T-helper 2 cell treated with Interferon-gamma antibody and Interleukin-4, amounts not matched to agents 100 ng/mL and 5 ng/mL, for 36 hours (primary cell): ENCODE results near the gene SCP2. TPM values are rescaled to one million over a fixed set of nuclear protein-coding genes. Genes with fewer than 3 reads are reported as not detected.

ENCODE experiments used
- intact Hi-C: fragments of 100-400 bp; cut with micrococcal nuclease; formaldehyde crosslinking; loops from one replicate; pipeline ENCODE4 v1.15.1; 2023
- total RNA-seq: library from RNA; stranded (reverse); gene quantifications from 2 replicates; pipeline ENCODE4 v1.2.3, GENCODE V29; 2022

SCP2 gene
- total RNA-seq, 1 donor from 2014 or later, result 82.5 TPM

DNA sequence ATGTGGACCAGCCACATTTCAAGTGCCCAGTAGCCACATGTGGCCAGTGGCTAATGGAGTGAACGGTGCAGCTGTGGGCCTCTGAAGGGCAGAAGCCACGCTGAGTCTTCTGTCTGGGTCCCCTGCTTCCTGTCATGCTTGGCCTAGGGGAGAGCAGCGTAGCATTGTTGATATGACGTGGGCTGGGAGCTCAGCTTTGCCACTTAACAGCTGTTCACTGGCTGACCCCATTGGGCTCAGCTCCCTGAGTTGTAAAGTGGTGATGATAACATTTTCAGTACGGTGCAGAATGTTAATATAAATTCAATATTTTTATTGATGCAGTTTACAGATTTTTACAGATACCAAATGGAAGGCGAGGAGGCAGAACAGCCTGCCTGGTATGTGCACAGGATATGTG, 139.4 kb downstream of the SCP2 start:
- intact Hi-C loops, result no loop called here

DNA sequence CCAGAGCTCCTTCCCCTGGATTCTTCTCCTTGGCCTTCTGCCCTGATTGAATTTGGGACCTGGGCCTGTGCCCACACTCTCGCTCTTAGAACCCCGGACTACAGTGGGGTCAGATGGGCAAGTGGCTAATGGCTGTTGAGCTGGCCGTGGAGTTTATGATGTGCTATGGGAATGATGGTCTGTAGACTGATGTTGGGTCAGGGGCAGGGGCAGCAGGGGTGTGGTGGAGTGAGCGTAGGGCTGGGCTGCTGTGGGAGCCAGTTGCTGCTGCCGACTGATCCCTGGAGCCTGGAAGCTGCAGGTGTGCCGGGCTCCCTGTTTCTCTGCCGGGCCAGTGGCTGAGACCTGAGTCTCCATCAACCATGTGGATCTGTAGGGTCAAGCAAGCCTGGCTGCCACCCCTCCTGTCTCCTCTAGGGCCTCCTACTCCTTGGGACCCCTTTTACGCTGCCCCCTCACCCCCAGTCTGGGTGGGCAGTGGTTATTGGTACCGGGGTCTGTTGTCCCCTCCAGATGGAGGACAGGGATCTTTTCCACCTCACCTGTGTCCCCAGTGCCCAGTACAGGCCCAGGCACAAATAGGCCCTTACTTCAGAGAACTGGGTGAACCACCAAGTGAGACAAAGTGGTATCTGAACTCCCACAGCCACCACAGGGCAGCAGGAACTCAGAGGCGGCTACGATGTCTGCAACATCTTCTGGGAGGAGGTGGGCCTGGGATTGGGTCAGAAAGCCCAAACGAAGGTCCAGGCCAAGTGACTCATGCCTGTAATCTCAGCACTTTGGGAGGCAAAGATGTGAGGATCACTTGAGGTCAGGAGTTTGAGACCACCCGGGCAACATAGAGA, 140.0 kb downstream of the SCP2 start:
- intact Hi-C loops, result no loop called here

DNA sequence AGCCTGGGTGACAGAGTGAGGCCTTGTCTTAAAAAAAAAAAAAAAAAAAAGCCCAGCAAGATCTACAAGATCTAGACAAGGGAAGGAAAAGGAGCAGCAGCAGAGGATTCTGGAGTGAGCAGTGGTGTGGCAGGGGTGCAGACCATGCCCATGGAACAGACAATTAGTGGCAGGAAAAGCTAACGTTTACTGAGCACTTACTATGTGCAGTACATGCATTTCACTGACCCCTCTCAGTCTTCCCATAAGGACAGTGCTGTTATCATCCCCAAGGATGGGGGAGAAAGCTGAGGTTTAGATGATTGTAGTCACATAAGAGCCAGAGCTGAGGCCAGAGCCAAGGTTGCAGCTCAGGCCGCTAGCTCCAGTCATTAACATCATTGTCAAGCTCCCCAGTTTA, 140.8 kb downstream of the SCP2 start:
- intact Hi-C loops, result no loop called here

DNA sequence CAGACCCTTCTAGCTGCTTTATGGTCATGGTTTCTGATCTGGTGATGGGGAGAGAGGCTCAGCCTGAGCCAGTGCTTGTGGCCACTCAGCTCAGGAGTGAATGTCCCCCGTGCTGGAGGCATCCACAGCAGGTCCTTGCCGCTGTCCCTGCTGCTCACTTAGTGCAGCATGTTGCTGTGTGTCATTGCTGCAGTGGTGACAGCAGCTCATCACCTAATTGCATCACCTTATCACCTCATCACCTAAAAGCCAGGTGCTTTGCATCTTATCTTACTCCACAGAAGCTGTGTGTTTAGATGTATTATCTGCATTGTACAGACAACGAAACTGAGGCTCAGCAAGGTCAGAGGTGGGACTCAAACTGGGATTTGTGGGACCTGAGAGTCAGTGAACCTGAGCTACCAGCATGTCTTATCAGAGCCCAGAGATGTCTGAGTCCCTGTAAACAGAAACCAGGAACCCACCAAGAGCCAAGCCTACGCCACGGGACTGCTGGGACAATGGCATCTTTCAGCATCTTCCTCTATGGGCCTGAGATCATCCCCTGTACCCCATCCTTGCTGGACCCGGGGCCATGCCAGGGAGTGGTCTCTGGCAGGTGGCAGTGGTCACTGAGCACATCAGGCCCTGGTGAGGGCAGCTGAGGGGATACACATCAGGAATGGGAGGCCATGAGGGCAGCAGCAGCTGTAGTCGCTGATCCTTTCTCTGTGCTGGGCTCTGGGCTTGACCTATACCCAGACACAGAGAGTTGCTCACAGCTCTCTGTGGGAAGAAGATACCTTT, 141.4 kb downstream of the SCP2 start:
- intact Hi-C loops, result no loop called here

DNA sequence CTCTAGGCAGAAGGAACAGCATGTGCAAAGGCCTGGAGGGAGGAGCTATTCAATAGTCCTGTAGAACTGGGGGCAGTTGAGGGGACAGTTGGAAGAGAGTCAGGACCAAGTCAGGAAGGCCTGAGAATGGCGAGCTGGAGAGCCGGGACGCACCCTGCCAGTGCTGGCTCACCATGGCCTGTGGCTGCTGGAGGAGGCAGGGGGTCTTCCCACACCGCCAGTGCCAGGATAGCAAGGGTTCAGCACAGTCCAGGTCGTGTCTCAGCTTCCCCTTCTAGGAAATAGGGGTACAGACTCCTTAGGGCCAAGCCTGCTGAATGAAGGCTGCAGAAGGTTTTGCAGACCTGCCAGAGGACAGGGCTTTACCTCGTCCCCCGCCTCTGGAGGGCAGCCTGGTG, 142.2 kb downstream of the SCP2 start:
- intact Hi-C loops, result no loop called here

DNA sequence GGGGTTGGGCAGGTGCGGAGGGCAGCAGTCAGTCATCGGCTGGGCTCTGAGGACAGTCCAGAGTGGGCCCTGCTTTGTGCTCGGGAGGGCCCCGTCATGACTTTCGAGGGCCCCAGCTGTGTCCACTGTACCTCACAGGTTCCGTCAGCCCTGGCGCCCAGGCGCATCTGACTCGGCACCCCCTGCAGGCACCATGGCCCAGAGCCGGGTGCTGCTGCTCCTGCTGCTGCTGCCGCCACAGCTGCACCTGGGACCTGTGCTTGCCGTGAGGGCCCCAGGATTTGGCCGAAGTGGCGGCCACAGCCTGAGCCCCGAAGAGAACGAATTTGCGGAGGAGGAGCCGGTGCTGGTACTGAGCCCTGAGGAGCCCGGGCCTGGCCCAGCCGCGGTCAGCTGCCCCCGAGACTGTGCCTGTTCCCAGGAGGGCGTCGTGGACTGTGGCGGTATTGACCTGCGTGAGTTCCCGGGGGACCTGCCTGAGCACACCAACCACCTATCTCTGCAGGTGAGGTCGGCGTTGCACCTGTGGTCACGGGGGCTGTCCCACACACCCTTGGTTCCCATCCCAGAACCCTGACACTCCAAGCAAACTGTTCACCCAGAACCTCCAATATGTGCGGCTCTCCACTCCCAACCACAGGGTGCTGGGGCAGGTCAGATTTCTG, 142.7 kb downstream of the SCP2 start:
- intact Hi-C loops, result no loop called here

DNA sequence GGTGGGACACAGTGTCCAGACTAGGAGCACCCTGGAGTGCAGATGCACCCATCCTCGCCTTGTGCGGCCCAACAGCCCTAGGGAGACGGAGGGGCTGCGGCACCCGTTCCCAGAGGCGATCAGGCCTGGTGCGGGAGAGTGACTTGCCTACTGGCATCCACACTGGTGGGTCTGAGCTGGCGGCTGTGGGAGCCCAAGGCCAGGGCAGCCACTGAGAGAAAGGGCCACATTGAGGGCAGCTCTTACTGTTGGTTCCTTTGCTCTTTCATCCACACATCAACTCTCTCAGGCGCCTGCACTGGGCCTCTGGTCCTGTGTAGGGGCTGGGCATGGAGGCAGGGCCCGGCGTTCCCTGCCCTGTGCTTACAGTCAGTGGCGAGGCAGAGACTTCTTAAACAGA, 143.5 kb downstream of the SCP2 start:
- intact Hi-C loops, result no loop called here

DNA sequence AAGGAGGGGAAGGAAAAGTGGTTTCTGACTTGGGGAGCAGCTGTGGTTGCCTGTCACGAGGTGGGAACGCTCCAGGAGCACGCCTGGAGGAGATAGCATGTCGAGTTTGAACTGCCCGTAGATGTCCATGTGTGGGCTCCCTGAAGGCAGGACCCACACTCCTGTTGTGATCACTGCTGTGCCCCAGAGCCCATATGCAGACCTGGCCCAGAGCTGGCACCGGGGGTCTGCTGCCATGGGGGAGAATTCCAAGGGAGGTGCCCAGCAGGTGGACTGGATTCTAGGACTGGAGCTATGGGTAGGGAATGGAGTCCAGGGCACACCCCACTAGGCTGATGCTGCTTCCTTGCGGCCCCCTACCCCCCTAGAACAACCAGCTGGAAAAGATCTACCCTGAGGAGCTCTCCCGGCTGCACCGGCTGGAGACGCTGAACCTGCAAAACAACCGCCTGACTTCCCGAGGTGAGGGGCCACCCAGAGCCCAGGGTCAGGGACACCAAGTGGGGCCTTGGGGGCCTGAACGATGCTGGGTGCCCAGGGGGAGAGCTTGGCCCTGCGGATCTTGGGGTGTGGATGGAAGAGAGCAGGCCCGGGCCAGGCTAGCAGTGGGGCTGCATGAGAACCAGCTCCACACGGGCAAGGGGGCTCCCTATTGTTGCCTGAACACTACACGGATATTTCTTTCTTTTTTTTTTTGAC, 144.2 kb downstream of the SCP2 start:
- intact Hi-C loops, result no loop called here

DNA sequence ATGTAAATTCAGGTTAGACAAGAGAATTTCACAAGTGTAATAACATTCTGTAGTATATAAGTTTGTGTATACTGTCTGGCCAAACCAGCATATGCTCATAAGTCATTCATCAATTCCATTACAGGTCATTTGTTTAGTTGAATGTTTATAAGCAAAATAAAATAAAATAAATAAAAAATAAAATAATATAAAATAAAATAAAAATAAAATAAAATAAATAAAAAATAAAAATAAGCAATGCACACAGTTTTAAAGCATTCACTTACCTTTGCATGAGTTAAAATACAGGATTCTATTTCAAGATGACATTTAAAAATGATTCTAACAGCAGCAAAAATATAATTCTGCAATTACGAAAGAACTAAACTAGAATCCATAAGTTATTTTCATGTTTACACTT, 144.8 kb downstream of the SCP2 start:
- intact Hi-C loops, result no loop called here

DNA sequence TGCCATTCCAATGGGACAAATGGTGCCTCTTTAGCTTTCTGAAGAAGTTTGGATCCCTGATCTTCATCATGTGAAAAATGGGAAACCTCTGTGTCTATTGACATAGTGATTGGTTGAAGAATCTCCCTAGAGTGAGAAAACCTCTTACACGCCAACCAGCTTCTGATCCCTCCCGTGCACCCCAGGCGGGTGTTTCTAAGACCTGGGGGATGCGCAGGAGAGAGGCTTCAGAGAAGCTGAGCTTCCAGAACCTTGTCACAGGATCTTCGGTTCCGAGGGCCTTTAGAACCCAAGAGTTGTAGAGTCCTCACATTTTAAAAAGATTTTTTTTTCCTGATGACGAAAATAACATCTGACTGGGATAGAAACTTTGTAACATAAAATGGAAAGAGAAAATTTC, 146.2 kb downstream of the SCP2 start:
- intact Hi-C loops, result no loop called here

DNA sequence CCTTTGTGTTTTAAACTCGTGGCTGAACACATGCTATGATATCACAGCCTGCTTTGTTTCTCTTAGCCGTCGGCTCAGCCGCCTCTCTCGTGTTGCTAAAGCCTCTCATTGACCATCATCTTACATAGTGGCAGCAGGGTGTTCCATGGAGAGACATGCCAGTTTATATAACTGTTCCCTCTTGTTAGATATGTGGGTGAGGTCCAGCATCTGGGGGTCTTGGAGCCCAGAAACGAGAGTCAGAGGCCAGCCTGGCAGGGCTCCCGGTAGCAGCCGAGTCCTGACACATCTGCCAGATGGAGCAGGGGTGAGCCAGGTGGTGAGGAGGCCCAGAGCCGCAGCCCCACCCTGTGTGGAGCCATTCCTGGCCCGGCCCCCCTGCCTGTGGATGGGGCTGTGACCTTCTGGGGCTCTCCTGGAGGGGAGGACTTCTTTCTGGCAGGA, 146.8 kb downstream of the SCP2 start:
- intact Hi-C loops, result no loop called here

DNA sequence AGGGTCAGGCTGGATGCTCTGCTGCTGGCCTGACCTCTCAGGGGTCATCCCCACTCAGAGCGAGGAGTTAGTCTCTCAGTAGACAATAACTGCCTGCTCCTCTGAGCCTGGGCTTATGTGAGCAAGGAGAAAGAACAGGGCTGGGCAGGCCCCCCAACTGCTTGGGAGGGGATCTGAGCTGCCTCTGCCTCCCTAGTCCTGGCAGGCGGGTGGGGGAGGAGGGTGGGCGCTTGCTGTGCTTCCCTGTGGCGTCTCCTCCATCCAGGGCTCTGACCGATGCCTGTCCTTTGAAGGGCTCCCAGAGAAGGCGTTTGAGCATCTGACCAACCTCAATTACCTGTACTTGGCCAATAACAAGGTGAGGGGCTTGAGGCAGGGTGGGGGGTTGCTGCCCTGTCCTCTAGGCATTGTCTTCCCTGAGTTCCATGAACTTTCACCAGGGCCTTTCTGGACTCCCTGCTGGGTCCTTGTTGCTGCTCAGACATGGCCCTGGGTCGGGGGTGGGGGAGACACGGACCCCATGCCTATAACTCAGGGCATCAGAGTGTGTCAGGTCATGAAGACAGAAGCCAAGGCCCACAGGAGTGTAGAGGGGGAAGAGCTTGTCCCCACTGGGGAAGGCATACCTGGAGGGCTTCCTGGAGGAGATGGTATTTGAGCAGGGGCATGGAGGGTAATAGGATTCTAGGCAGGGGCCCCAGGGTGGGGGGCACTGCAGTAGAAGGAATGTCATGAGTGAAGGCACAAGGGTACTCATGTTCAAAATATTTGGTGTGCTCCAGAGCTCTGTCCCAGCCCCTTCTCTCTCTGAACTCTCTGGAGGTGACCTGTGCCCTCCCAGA, 147.5 kb downstream of the SCP2 start:
- intact Hi-C loops, result no loop called here

DNA sequence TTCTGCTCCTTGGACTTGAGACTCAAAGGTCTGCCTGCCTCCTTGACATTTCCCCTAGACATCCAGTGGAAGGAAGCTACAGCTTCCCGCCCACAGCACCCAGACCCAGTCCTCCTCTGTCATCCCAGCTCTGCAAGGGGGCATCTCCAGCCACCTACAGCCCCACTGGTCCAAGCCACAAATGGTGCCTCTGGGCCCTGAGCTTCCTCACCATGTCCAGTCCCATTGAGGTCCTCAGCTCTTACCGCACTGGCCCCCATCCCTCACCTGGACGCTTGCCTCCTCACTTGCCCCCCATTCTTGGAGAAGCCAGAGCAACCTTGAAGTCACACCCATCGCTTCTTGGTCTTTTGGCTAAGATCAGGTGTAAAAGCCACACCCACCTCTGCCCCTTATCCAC, 148.1 kb downstream of the SCP2 start:
- intact Hi-C loops, result no loop called here

DNA sequence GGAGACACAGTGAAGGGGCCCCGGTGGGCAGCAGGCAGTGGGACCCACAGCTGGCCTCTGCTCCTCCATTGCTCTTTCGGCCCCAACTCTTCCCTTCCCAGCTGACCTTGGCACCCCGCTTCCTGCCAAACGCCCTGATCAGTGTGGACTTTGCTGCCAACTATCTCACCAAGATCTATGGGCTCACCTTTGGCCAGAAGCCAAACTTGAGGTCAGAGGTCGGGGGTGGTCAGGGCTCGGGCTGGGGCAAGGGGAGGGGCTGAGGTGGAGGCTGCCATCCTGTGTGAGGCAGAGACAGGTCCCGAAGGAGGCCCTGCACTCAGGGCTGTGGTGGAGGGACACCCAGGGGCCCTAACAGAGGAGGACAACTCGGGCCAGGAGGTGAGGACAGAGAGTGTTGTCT, 148.7 kb downstream of the SCP2 start:
- intact Hi-C loops, result no loop called here

DNA sequence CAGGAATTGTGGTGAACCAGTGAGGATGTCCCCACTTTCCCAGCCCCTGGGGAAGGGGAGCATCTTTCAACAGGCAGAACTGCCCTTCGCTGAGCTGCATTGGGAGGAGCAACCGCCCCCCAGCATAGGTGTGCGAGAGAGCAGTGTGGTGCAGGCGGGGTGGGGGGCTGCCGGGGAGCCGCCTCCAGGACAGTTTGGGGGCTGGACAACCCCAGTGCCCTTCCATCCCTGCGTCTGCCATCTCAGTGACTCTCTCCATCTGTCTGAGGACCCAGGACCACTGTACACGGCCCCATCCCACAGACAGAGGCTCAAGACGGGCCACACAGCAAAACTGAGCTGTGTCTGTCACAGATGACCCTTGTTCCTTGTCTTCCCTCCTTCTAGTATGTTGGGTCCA, 149.1 kb downstream of the SCP2 start:
- intact Hi-C loops, result no loop called here

DNA sequence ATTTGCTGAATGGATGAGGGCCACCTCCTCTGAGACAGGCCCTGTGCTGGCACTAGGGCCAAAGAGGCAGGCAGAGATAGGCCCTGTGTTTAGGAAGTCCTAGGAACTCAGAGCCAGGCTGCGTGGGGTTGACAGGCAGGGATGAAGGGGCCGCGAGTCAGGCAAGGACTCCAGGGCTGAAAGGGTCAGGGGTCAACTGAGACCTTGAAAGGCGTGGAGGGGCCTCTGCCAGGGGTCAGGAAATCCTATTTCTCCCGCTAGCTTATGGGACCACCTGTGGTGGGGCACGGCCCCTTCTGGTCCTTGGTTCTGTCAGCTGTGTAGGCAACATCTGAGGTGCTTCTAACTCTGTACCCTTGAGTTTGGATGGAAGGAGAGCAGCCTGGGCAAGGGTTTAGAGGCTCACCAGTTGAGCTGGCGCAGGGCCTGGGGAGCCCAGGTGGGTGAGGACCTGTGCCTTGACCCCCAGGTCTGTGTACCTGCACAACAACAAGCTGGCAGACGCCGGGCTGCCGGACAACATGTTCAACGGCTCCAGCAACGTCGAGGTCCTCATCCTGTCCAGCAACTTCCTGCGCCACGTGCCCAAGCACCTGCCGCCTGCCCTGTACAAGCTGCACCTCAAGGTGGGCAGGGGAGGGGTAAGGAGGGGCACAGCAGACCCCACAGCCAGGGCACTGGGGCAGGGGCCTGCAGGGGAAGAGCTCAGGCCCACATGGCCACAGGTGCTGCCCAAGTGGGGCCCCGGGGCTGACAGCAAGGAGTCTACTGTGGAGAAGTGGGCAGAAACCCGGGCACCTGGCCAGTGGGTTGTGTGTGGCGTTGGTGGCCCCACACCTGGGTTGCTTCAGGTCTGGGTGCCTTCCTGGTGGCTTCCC, 149.9 kb downstream of the SCP2 start:
- intact Hi-C loops, result no loop called here

DNA sequence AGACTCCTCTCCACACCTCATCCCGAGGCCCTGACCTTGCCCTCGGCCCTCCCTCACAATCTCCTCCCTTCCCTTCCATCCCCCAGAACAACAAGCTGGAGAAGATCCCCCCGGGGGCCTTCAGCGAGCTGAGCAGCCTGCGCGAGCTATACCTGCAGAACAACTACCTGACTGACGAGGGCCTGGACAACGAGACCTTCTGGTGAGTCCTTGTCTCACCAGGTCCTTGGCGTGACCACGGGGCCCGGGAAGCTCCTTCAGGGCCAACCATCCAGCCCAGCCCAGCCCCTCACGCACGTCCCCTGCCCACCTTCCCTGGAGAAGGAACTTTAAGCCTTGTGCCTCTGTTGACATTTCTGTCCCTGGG, 150.5 kb downstream of the SCP2 start:
- intact Hi-C loops, result no loop called here

DNA sequence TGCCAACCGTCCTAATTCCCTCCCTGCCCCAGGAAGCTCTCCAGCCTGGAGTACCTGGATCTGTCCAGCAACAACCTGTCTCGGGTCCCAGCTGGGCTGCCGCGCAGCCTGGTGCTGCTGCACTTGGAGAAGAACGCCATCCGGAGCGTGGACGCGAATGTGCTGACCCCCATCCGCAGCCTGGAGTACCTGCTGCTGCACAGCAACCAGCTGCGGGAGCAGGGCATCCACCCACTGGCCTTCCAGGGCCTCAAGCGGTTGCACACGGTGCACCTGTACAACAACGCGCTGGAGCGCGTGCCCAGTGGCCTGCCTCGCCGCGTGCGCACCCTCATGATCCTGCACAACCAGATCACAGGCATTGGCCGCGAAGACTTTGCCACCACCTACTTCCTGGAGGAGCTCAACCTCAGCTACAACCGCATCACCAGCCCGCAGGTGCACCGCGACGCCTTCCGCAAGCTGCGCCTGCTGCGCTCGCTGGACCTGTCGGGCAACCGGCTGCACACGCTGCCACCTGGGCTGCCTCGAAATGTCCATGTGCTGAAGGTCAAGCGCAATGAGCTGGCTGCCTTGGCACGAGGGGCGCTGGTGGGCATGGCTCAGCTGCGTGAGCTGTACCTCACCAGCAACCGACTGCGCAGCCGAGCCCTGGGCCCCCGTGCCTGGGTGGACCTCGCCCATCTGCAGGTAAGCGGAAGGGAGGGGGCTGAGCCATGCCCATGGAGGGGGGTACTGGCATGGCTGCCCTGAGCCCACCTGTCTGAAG, 151.4 kb downstream of the SCP2 start:
- intact Hi-C loops, result no loop called here

DNA sequence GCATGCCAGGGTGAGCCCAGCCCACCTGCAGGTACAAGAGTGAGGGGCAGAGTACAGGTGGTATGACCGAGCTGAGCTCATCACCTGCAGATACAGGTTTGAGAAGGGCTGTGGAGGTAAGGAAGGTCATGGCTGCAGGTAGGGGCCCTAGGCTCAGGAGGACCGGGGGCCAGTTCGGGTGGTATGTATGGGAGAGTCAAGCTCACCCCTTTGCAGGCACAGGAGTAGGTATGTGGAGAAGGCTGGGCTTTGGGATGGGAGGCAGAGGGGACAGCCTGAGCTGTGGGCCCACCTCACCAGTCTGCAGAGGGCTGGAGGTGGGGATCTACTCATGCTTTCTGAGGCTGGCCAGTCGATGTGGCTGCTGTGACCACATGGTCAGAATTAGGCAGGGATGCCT, 152.2 kb downstream of the SCP2 start:
- intact Hi-C loops, result no loop called here
